Astrocyte (in vitro differentiated cells and primary cell): ENCODE measurements around the gene SLC29A4.

ENCODE experiments used
- CTCF ChIP-seq: IDR thresholded peaks from 2 replicates; pipeline ENCODE4 v1.5.1; 2011; ENCODE audit warnings: low read depth, mild to moderate bottlenecking, inconsistent platforms, low read length, moderate library complexity; ENCODE audit not compliant: insufficient read depth
- EZH2 ChIP-seq: IDR thresholded peaks from 2 replicates; pipeline ENCODE4 v1.6.1; 2012; ENCODE audit warnings: mild to moderate bottlenecking, low read length, inconsistent platforms; ENCODE audit not compliant: insufficient read depth

- TF ChIP-seq EZH2 (no peak), CTCF (no peak)
Observed at GRCh38 chr7:5296611-5297226, 14.0 kb downstream of the SLC29A4 start.
